ENCODE data around the gene USP44.
A peak's percentile ranks its signal among the peaks of the same experiment; 100 is the strongest.
"Not testable (repeated sequence)": the region's sequence is repeated elsewhere in the genome, so short reads cannot be mapped to it uniquely, and the experiment has no call there.

Gene USP44

GRCh38 chr12:95482564-95482963 is 68.7 kb downstream of the USP44 start:
- H3K4me1 ChIP-seq; in situ Hi-C loops (cut with MboI; ENCODE audit: low sequenced_read_pairs); H3K27me3 ChIP-seq (ENCODE audit: low read depth); DNase-seq (ENCODE audit: low spot score in 2 of 2); H3K9me3 ChIP-seq; H3K4me3 ChIP-seq: not testable (repeated sequence)
- H3K36me3 ChIP-seq (replicated peaks), result peaks cover 46% of the 10 kb centered on the region

GRCh38 chr12:95481888-95482287 is 69.4 kb downstream of the USP44 start:
- in situ Hi-C loops (cut with MboI; ENCODE audit: low sequenced_read_pairs), result no loop called here

GRCh38 chr12:95481072-95481471 is 70.2 kb downstream of the USP44 start:
- no peaks in the 10 kb centered on the region for H3K9me3 ChIP-seq
- H3K4me1 ChIP-seq, result no peaks in the 10 kb centered on the region
- H3K27me3 ChIP-seq (ENCODE audit: low read depth), result no peaks in the 10 kb centered on the region
- DNase-seq (ENCODE audit: low spot score in 2 of 2), result no peak
- peaks cover 58% of the 10 kb centered on the region for H3K36me3 ChIP-seq (replicated peaks)
- in situ Hi-C loops (cut with MboI; ENCODE audit: low sequenced_read_pairs), result no loop called here
- H3K4me3 ChIP-seq, result no peak overlapping the region

More at GRCh38 chr12:95481888-95482287, 69.4 kb downstream of the USP44 start:
- Histone ChIP-seq H3K9me3 (no peaks in the 10 kb centered on the region), H3K4me3 (no peak overlapping the region), H3K36me3 (replicated peaks) (peaks cover 52% of the 10 kb centered on the region), H3K27me3 (ENCODE audit: low read depth) (no peaks in the 10 kb centered on the region), H3K4me1 (no peaks in the 10 kb centered on the region)
- no peak for DNase-seq (ENCODE audit: low spot score in 2 of 2)

- Histone ChIP-seq H3K36me3 (replicated peaks) (peaks cover 61% of the 10 kb centered on the region), H3K4me3 (no peak overlapping the region), H3K27me3 (ENCODE audit: low read depth) (no peaks in the 10 kb centered on the region), H3K4me1 (peaks cover 5% of the 10 kb centered on the region), H3K9me3 (no peaks in the 10 kb centered on the region)
- no peak for DNase-seq (ENCODE audit: low spot score in 2 of 2)
- in situ Hi-C loops (cut with MboI; ENCODE audit: low sequenced_read_pairs), result no loop called here
Observed at GRCh38 chr12:95480230-95480629, 71.0 kb downstream of the USP44 start.

GRCh38 chr12:95474660-95474958 is 76.7 kb downstream of the USP44 start:
- Histone ChIP-seq H3K36me3 (replicated peaks) (peaks cover 42% of the 10 kb centered on the region), H3K4me1 (peaks cover 5% of the 10 kb centered on the region), H3K9me3 (no peaks in the 10 kb centered on the region), H3K4me3 (peak overlapping the region; percentile 98), H3K27me3 (ENCODE audit: low read depth) (no peaks in the 10 kb centered on the region)
- in situ Hi-C loops (cut with MboI; ENCODE audit: low sequenced_read_pairs), result no loop called here
- no peak for DNase-seq (ENCODE audit: low spot score in 2 of 2)

- no peaks in the 10 kb centered on the region for H3K9me3 ChIP-seq
- H3K4me1 ChIP-seq, result peaks cover 5% of the 10 kb centered on the region
- H3K4me3 ChIP-seq, result peak within 1 kb of the TSS; percentile 98
- no peaks in the 10 kb centered on the region for H3K27me3 ChIP-seq (ENCODE audit: low read depth)
- peak; percentile 95 to 98 for DNase-seq (ENCODE audit: low spot score in 2 of 2)
- peaks cover 41% of the 10 kb centered on the region for H3K36me3 ChIP-seq (replicated peaks)
- in situ Hi-C loops (cut with MboI; ENCODE audit: low sequenced_read_pairs), result no loop called here
Observed at GRCh38 chr12:95473884-95474659, 77.2 kb downstream of the USP44 start, which contains the start of gene METAP2. METAP2 (plus strand) TSS chr12:95474152; CDS start chr12:95474180, 28 bp downstream.

- peak; percentile 56 to 64 for DNase-seq (ENCODE audit: low spot score in 2 of 2)
- H3K9me3 ChIP-seq, result no peaks in the 10 kb centered on the region
- H3K4me1 ChIP-seq, result peaks cover 5% of the 10 kb centered on the region
- H3K27me3 ChIP-seq (ENCODE audit: low read depth), result no peaks in the 10 kb centered on the region
- H3K4me3 ChIP-seq, result peak overlapping the region; percentile 98
- in situ Hi-C loops (cut with MboI; ENCODE audit: low sequenced_read_pairs), result no loop called here
- H3K36me3 ChIP-seq (replicated peaks), result peaks cover 35% of the 10 kb centered on the region
Observed at GRCh38 chr12:95473231-95473883, 77.9 kb downstream of the USP44 start.

GRCh38 chr12:95470300-95470699 is 81.0 kb downstream of the USP44 start:
- no peak for DNase-seq (ENCODE audit: low spot score in 2 of 2)
- Histone ChIP-seq H3K4me3 (no peak overlapping the region), H3K4me1 (peaks cover under 1% of the 10 kb centered on the region), H3K27me3 (ENCODE audit: low read depth) (no peaks in the 10 kb centered on the region), H3K36me3 (replicated peaks) (peaks cover 5% of the 10 kb centered on the region), H3K9me3 (no peaks in the 10 kb centered on the region)
- in situ Hi-C loops (cut with MboI; ENCODE audit: low sequenced_read_pairs), result no loop called here

Data from HAP-1 (cell line).